ENCODE results near the gene SIT1.

DNA sequence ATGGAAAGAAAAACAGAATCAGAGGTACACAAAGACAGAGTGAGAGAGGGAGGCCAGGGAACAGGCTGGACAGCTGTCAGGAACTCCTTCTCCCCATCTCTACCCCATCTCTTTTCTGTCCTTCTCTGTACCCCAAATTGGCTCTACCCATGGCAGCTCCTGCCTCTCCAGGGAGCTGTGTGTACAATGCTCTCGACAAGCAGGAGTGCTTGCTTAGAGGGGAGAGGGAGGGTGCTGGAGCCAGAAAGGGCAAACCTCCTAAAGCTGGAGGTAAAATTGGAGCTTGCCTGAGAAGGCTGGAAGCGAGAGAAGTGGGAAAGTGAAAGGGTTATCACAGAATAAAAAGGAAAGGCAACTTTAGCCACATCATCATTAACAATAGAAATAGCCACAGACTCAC is 32.6 kb upstream of the SIT1 start:
- TF ChIP-seq TAF1 (IDR thresholded peaks at IDR 0.05; ENCODE audit: borderline replicate concordance, insufficient read depth, low read length) (no peak), REST (IDR thresholded peaks at IDR 0.05; ENCODE audit: insufficient read depth in 1 of 2, low read depth in 2 of 2, low read length in 2 of 2) (no peak), POLR2AphosphoS5 (IDR thresholded peaks at IDR 0.05; ENCODE audit: low read depth, low read length) (no peak), SIN3A (IDR thresholded peaks at IDR 0.05; ENCODE audit: borderline replicate concordance, insufficient read depth, low read length) (no peak)
